ENCODE data around the gene CCL2. TPM values are rescaled to one million over a fixed set of nuclear protein-coding genes. Genes with fewer than 3 reads are reported as not detected.
A peak's percentile ranks its signal among the peaks of the same experiment; 100 is the strongest.

Gene CCL2
- total and polyA plus RNA-seq, 2 of the 8 experiments (the other 6 are each of a cell fraction or from before 2014, with no cell fraction given): 3.0 to 3.7 TPM

GRCh38 chr17:34243364-34244320, 11.4 kb upstream of the CCL2 start:
- no peak for FAIRE-seq
- H3K9me3 ChIP-seq (ENCODE audit: insufficient read depth in 2 of 2, low read depth in 1 of 2, low read length in 1 of 2): no peaks in the 10 kb centered on the region
- no peak overlapping the region for H4K91ac ChIP-seq (replicated peaks; ENCODE audit: insufficient read length, low read length)
- no peak overlapping the region for H3K4ac ChIP-seq (replicated peaks; ENCODE audit: insufficient read length, low read depth, low read length)
- H2BK12ac ChIP-seq (ENCODE audit: low read depth, low read length): no peak overlapping the region
- no peak overlapping the region for H2AFZ ChIP-seq (ENCODE audit: low read length)
- H3K79me1 ChIP-seq (ENCODE audit: low read depth, low read length): no peaks in the 10 kb centered on the region
- H2AK5ac ChIP-seq (ENCODE audit: low read depth, low read length): no peak overlapping the region
- H3K4me2 ChIP-seq (ENCODE audit: insufficient read depth in 1 of 2, low read depth in 2 of 2, low read length in 2 of 2): no peak overlapping the region
- no peaks in the 10 kb centered on the region for H4K20me1 ChIP-seq (replicated peaks in 1 of 2; ENCODE audit: control insufficient read depth in 1 of 2, insufficient read depth in 2 of 2, low read length in 2 of 2)
- no peak overlapping the region for H2BK20ac ChIP-seq (ENCODE audit: low read length)
- 88% methylated on average over 7 of the region's 7 CpGs; no CpG with 5 or more reads in 1 of the 2 experiments for WGBS, 2 experiments (ENCODE audit: extremely low coverage in 1 of 2, insufficient coverage in 1 of 2, insufficient read length in 1 of 2, insufficient replicate concordance in 2 of 2, low coverage in 1 of 2, low lambda C conversion rate in 2 of 2, missing lambda C conversion rate in 1 of 2)
- no peak overlapping the region for H3K56ac ChIP-seq (replicated peaks; ENCODE audit: insufficient read length, low read depth, low read length)
- peaks cover 0 to 5% (median 3%) of the 10 kb centered on the region in 4 experiments; a peak in 4 of 7 replicates for H3K4me1 ChIP-seq (replicated peaks in 1 of 4; ENCODE audit: control insufficient read depth in 3 of 4, insufficient read depth in 4 of 4, low read length in 3 of 4)
- 0 out of 2 replicates have a peak overlapping the region, but pooled peaks have one; percentile 37 for H2BK5ac ChIP-seq (ENCODE audit: low read depth, low read length)
- H3K36me3 ChIP-seq (ENCODE audit: control insufficient read depth in 2 of 4, insufficient read depth in 4 of 4, low read length in 3 of 4): no peaks in the 10 kb centered on the region
- no peak overlapping the region for H4K5ac ChIP-seq (ENCODE audit: insufficient read length, low read depth, low read length)
- no peak overlapping the region for H3K18ac ChIP-seq (ENCODE audit: extremely low read depth, low read length)
- no peak for DNase-seq (ENCODE audit: low read depth in 1 of 2, low spot score in 2 of 2)
- H3K9ac ChIP-seq (replicated peaks in 1 of 4; ENCODE audit: extremely low read depth in 1 of 4, low read depth in 3 of 4, low read length in 3 of 4): no peak overlapping the region
- H3K79me2 ChIP-seq (ENCODE audit: control insufficient read depth in 1 of 2, insufficient read depth in 2 of 2, low read length in 2 of 2): no peaks in the 10 kb centered on the region
- H3K23ac ChIP-seq (ENCODE audit: insufficient read length): no peak overlapping the region
- POLR2A ChIA-PET (ENCODE audit: partially characterized antibody): no interaction called here
- no peak overlapping the region for H2BK120ac ChIP-seq (replicated peaks; ENCODE audit: low read depth, low read length)
- H3K27ac ChIP-seq (ENCODE audit: low read depth, low read length): no peak overlapping the region
- H2BK15ac ChIP-seq (ENCODE audit: low read length): no peak overlapping the region
- no peak overlapping the region for H3K14ac ChIP-seq (ENCODE audit: insufficient read length)
- no peak overlapping the region for H4K8ac ChIP-seq (ENCODE audit: extremely low read depth, insufficient read depth, low read length)
- no peak overlapping the region for H3K4me3 ChIP-seq (ENCODE audit: extremely low read depth in 1 of 4, insufficient read depth in 2 of 4, low read depth in 3 of 4, low read length in 4 of 4)
- peaks cover 0 to 3% (median 0%) of the 10 kb centered on the region in 4 experiments; a peak in 1 of 7 replicates for H3K27me3 ChIP-seq (replicated peaks in 1 of 4; ENCODE audit: control insufficient read depth in 3 of 4, extremely low read depth in 1 of 4, insufficient read depth in 3 of 4, low read length in 3 of 4)
- CTCF ChIA-PET (ENCODE audit: partially characterized antibody): no interaction called here
- no peaks in the 10 kb centered on the region for H3K23me2 ChIP-seq (ENCODE audit: low read depth, low read length)
- no peak for TF ChIP-seq ATF3 (IDR thresholded peaks at IDR 0.05; ENCODE audit: insufficient read depth, low read depth, low read length)
- no peak for TF ChIP-seq HDAC6 (IDR thresholded peaks at IDR 0.05; ENCODE audit: low read depth, low read length)
